Lower lobe of right lung (tissue), 2 donors: Measurements from ENCODE around the gene CTNNBL1. TPM values are rescaled to one million over a fixed set of nuclear protein-coding genes. Genes with fewer than 3 reads are reported as not detected.

Source experiments
- ATAC-seq, 2 donors: fragments of 200-7000 bp; cut with Tn5 transposase; one replicate each; pipeline ENCODE4 v1.9.1; 2020 to 2022; ENCODE audit warnings: mild to moderate bottlenecking in 2 of 2, moderate library complexity in 2 of 2
- DNase-seq: peaks from one replicate; pipeline ENCODE4 v3.0.0-alpha.2; 2020
- H3K27ac ChIP-seq: fragments of 200-600 bp; one replicate; pipeline ENCODE4 v1.8.0; 2022
- H3K27me3 ChIP-seq: fragments of 200-600 bp; one replicate; pipeline ENCODE4 v1.8.0; 2022; ENCODE audit warnings: low read depth
- H3K36me3 ChIP-seq: fragments of 200-600 bp; one replicate; pipeline ENCODE4 v1.8.0; 2022; ENCODE audit warnings: mild to moderate bottlenecking
- H3K4me1 ChIP-seq: fragments of 200-600 bp; one replicate; pipeline ENCODE4 v1.8.0; 2022
- H3K4me3 ChIP-seq: fragments of 200-600 bp; one replicate; pipeline ENCODE4 v1.8.0; 2022; ENCODE audit warnings: mild to moderate bottlenecking
- H3K9me3 ChIP-seq: fragments of 200-600 bp; one replicate; pipeline ENCODE4 v1.8.0; 2022
- CTCF ChIP-seq: fragments of 200-600 bp; IDR thresholded peaks from one replicate; pipeline ENCODE4 v1.8.0; 2022; ENCODE audit warnings: antibody characterized with exemption, mild to moderate bottlenecking
- intact Hi-C: fragments of 100-400 bp; cut with DNase I; formaldehyde crosslinking; loops from one replicate; pipeline ENCODE4 v1.11.0; 2022
- total RNA-seq: library from RNA; stranded (reverse); fragmentation: NEBNext Ultra II Directional; extraction: Animal tissue kit (Norgen Biotek cat#: 25700); gene quantifications from one replicate; pipeline ENCODE4 v1.2.1, GENCODE V29; 2021
- donor health status: DM: no; HTN: yes; CAD: no; lungs with severe emphysema.

CTNNBL1 gene
- total RNA-seq, 1 donor from 2014 or later = 52.3 TPM

GRCh38 chr20:37749218-37749617 is 55.4 kb downstream of the CTNNBL1 start:
- Histone ChIP-seq H3K9me3 (no peaks in the 10 kb centered on the region), H3K27ac (no peak overlapping the region), H3K36me3 (peaks cover 50% of the 10 kb centered on the region), H3K27me3 (no peaks in the 10 kb centered on the region), H3K4me3 (no peak overlapping the region), H3K4me1 (peaks cover 7% of the 10 kb centered on the region)
- intact Hi-C loops = no loop called here
- ATAC-seq = no peak
- no peak for DNase-seq
- no peak for TF ChIP-seq CTCF

GRCh38 chr20:37749620-37750403 is 56.0 kb downstream of the CTNNBL1 start:
- Histone ChIP-seq H3K9me3 (no peaks in the 10 kb centered on the region), H3K4me1 (peaks cover 7% of the 10 kb centered on the region), H3K4me3 (no peak overlapping the region), H3K27me3 (no peaks in the 10 kb centered on the region), H3K27ac (no peak overlapping the region), H3K36me3 (peaks cover 50% of the 10 kb centered on the region)
- TF ChIP-seq CTCF = no peak
- no peak for ATAC-seq
- no peak for DNase-seq
- intact Hi-C loops = no loop called here

GRCh38 chr20:37755665-37756064 is 61.8 kb downstream of the CTNNBL1 start:
- Histone ChIP-seq H3K27ac (no peak overlapping the region), H3K9me3 (no peaks in the 10 kb centered on the region), H3K4me3 (no peak overlapping the region), H3K27me3 (no peaks in the 10 kb centered on the region), H3K36me3 (peaks cover 34% of the 10 kb centered on the region), H3K4me1 (no peaks in the 10 kb centered on the region)
- no peak for DNase-seq
- ATAC-seq = no peak
- TF ChIP-seq CTCF = no peak
- intact Hi-C loops = no loop called here

- Histone ChIP-seq H3K4me1 (no peaks in the 10 kb centered on the region), H3K4me3 (no peak overlapping the region), H3K27me3 (no peaks in the 10 kb centered on the region), H3K36me3 (peaks cover 32% of the 10 kb centered on the region), H3K9me3 (no peaks in the 10 kb centered on the region), H3K27ac (no peak overlapping the region)
- DNase-seq (no peak), ATAC-seq (no peak)
- intact Hi-C loops = no loop called here
- no peak for TF ChIP-seq CTCF
These were observed 62.4 kb downstream of the CTNNBL1 start for GRCh38 chr20:37756234-37756633.

GRCh38 chr20:37757550-37757949 is 63.7 kb downstream of the CTNNBL1 start:
- Histone ChIP-seq H3K9me3 (no peaks in the 10 kb centered on the region), H3K27me3 (no peaks in the 10 kb centered on the region), H3K4me3 (no peak overlapping the region), H3K36me3 (peaks cover 27% of the 10 kb centered on the region), H3K4me1 (peaks cover under 1% of the 10 kb centered on the region), H3K27ac (no peak overlapping the region)
- intact Hi-C loops = no loop called here
- ATAC-seq (no peak), DNase-seq (no peak)
- no peak for TF ChIP-seq CTCF
